Stimulated activated CD8-positive, alpha-beta memory T cell treated with anti-CD3 and anti-CD28 coated beads, Interleukin-12 subunit alpha, Interleukin-12 subunit beta, amount 100 ng/mL, for 4 hours (primary cell): ENCODE data around the gene ADAMTS4.
"Not testable (repeated sequence)": the region's sequence is repeated elsewhere in the genome, so short reads cannot be mapped to it uniquely, and the experiment has no call there.

Experiments
- DNase-seq: peaks from one replicate; pipeline ENCODE4 v3.0.0-alpha.2; 2020; ENCODE audit warnings: low read depth

The ADAMTS4 gene

DNA sequence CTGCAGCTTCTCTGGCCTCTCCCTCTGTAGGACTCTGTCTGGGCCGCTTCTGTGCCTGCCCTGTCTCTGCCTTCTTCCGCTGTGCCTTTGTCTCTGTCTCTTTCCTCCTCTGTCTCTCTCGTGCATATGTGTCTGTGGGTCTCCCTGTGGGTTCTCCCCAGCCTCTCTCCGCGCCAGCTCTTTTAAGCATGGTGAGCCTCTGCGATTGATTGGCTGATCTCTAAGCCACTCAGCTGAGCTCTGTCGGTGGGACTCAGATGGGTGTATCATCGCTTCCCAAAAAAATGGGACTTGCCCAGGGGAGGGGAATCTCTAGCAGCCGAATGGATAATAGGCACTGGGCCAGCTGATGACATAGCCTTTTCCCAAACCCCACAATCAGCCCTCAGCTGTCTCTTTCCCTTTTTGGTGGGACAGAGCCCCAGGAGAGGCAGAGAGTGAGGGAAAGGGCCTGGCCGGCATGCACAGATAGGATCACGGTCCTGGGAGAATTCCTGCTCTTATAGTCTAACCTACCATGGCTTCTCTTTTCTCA is at the start of gene ADAMTS4:
Gene ADAMTS4 (minus strand): TSS at position 158 of the 535 bp plus-strand sequence. CDS start 427 bp downstream, outside the sequence.
- no peak for DNase-seq

DNA sequence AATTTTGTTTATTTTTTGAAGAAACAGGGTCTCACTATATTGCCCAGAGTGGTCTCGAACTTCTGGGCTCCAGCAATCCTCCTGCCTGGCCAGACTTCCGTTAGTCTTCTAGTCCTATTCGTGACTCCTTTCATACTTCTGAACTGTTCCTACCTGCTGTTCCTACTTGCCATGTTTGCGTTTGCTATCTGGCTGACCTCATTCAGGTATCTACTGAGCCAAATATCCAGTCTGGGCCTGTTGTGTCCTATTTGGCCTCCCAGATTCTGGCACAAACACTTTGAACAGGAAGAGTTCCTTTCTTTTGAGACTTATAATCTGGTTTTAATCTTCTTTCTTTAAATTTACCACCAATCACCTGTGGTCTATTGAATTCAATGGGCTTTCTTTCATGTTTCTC is 46.0 kb upstream of the ADAMTS4 start:
- no peak for DNase-seq

- DNase-seq = no peak
Observed at GRCh38 chr1:161242313-161242712, 43.5 kb upstream of the ADAMTS4 start.

GRCh38 chr1:161241682-161242081 is 42.8 kb upstream of the ADAMTS4 start:
- no peak for DNase-seq

DNA sequence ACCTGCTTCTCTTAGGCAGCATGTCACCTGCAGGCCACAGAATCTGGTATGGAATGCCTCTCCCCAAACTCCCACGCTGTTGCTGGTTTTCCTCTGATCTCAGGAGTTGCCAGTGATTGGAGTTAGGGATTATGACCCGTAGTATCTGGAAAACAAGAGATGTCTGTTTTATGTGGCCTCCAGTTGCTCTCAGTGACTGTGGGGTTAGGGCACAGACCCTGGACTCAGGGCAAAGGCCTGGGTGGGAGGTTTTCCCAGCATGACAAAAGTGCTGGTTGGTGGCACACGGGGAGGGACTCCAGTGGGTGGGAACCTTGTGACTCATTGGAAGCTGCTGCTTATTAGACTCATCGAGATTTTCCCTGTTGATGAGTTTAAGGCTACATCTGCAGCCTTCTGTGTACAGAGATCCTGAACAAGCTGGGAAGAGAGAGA is 39.2 kb upstream of the ADAMTS4 start, which contains the start of gene NR1I3:
Gene NR1I3 (minus strand): TSS at position 165 of the 435 bp plus-strand sequence. CDS start 1,638 bp downstream, outside the sequence.
- no peak for DNase-seq

DNA sequence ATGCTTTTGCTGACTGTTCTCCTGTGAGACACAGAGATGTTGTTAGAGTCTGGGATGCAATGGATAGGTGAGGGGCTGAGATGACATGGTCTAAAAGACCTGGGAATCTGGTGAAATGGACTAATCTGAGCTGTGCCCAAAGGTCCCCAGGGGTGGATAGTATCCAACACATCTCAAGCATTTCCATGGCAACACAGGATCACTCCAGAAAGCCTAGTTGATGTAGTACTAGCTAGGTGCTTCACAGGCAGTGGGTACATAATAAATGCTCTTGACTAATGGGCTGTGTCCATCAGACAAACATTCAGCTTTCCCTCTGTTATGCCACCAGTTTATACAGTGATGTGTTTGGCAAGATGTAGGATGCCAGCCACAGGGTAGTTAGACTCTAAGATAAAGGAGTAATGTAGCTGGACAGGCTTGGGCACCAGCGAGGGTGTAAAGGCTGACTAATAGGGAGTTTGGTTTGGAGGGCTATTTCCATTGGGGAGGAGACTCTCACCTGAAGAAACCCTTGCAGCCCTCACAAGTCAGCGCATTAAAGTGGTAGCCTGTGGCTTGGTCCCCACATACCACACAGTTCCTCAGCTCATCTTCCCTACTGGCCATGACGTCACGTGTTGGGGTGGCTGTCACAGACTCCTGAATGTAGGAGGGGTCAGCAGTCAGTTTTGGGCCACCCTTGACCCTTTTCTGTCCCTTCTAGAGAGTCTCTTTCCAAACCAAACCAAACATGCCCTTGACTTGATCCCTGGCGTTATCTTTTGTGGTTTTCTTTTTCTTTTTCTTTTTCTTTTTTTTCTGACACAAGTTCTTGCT is 37.3 kb upstream of the ADAMTS4 start:
- DNase-seq = no peak

GRCh38 chr1:161233102-161233501 is 34.2 kb upstream of the ADAMTS4 start:
- no peak for DNase-seq

DNA sequence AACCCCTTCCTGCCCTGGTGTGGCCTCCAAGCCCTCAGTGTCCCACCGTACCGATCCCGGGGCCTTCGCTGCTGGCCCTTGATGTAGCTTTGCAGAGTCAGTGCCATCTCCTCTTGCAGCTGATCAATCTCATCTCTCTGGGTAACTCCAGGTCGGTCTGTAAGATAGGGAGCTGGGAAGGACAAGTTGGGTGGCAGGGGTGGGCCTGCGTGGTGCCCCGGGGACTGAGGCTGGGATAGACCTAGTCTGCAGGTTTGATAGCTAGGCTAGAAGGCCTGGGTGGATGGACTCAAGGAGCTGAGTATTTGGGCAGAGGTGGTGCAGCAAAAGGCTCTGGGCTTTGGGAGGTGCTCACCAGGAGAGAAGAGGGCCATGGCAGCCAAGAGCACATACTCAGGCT is 31.9 kb upstream of the ADAMTS4 start:
- no peak for DNase-seq

DNA sequence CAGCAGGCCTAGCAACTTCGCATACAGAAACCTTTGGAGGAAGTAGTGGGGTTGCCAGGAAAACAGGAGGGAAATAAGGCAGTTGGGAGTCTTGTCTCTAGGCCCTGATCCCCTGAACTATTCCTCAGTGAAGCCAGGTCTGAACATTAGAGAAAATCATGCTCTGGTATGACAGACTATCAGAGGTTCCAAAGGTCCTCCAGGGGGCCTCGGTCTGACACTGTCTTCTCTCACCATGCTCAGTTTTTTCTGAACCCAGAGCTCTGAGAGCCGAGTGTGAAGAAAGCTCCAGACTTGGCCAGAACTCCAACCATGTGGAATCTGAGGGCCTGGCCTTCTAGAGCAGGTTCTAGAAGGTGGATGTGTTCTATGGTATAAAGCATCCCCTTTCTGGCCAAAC is 31.0 kb upstream of the ADAMTS4 start:
- DNase-seq = no peak

GRCh38 chr1:161228032-161228431 is 29.2 kb upstream of the ADAMTS4 start:
- DNase-seq = no peak

GRCh38 chr1:161227196-161227871 is 28.5 kb upstream of the ADAMTS4 start:
- DNase-seq = peak; percentile 63

DNA sequence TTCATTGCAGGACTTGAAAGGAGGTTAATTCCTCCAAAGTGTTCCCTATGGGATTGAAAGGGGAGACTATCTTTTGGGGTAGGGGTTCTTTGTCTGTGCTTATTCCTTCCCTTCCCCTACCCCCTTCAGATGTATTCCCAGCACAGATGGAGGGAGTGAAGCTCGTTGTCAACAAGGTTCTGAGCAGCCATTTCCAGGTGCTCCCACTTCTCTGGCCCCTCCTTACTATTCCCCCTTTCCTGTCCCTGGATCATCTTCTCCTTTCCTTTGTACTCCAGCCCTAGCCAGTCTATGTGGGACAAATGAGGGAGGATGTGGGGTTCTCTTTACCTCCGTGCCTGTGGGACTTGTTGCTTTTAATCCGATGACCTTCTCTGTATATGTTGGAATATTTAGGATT is 27.9 kb upstream of the ADAMTS4 start:
- DNase-seq = no peak

- DNase-seq = no peak
Observed at GRCh38 chr1:161226320-161226711, 27.5 kb upstream of the ADAMTS4 start.

- peak; percentile 73 for DNase-seq
Observed at GRCh38 chr1:161225534-161226319, 26.9 kb upstream of the ADAMTS4 start, which contains the start of gene TOMM40L. TOMM40L (plus strand) TSS chr1:161226060; CDS start chr1:161226490, 430 bp downstream.

GRCh38 chr1:161225178-161225533 is 26.3 kb upstream of the ADAMTS4 start:
- no peak for DNase-seq

- not testable (repeated sequence) for DNase-seq
Observed at GRCh38 chr1:161224695-161225087, 25.8 kb upstream of the ADAMTS4 start.

DNA sequence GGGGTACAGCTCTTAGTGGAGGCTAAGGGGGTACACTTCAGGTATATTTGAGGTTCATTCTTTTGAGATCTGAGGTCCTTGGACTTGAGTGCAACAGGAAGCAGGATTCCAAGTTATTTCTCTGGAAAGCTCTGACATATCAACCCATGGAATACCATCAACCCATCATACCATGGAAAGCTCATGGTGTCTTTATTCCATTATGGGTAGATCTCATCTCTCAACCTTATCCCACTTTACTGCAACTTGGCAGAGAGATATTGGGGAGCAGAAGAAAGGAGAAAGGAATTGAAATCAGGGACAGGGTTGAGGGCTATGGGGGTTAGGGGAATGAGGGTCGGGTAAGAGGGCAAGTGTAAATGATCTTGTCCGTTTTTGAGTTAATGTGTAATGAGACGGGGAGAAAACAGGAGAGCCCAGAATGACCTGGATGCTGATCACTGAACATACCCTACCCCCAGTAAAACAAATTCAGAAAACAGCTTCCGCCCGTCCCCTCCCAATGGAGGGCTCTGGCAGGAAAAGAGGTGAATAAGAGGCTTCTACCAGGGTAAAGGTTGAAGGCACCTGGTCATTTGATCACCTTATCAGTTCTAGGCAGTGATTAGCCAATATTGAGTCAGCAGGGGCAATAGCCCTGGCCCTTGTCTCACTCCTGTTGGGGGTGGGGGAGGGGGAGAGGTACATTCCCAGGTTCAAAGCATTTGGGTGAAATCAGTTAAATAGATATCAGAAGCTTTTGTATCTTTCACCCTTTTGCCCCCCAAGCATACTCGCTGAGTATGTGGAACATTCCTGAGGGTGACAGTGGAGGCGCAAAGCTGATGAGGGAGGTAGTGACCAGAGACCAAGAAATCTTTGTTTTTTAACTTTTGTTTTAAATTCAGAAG is 25.2 kb upstream of the ADAMTS4 start:
- DNase-seq = no peak

DNA sequence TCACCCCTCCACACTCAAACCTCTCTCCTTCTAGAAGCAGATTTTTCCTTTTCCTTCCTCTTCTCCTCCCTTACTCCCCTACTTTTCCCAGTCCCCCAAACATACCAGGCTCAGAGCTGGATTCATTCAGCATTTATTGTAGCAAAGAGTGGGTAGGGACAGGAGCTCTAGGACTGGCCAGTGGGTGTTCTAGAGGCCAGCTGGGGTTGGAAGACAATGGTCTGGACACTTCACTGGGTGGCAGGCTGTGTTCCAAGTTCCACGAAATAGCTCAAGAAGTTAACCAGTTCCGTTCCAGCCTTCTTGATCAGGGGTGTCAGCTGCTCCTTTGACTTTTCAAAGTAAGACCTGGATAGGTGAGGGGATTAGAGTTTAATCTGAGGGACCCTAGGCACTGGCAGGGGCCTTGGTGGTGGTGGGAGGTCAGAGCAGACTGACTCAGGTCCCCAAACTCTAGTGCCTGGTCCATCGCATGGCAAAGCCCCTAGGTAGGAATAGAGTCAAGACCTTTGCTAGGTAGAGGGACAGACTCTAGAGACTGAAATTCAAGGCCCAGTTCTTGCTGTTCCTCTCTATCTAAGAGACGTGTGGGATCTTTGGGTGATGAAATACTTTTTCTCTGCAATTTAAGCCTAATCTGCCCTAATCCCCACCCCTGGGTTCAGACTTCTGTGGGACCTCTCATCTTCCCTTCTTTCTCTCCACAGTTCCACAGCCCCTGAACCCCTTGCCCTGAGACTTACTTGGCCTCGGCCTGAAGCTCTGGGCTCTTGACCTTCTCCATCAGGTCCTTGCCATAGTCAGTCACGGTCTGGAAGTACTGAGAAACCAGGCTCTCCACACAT is 23.5 kb upstream of the ADAMTS4 start:
- DNase-seq = no peak

GRCh38 chr1:161220002-161220401 is 21.1 kb upstream of the ADAMTS4 start:
- DNase-seq = no peak
